GM12865 (cell line): Measurements from ENCODE around the gene NEDD4L.

Experiments
- DNase-seq: peaks from one replicate; pipeline ENCODE4 v3.0.0; 2010; ENCODE audit warnings: low read depth
- H3K4me3 ChIP-seq: 2 replicates; pipeline ENCODE4 v1.5.1; 2011; ENCODE audit warnings: mild to moderate bottlenecking, low read depth, low read length, control low read depth
- CTCF ChIP-seq: IDR thresholded peaks from 2 replicates; pipeline ENCODE4 v1.5.1; 2011; ENCODE audit warnings: low read length, control low read depth, low read depth, inconsistent platforms; ENCODE audit not compliant: insufficient read depth; ENCODE audit errors: missing control alignments

NEDD4L gene

DNA sequence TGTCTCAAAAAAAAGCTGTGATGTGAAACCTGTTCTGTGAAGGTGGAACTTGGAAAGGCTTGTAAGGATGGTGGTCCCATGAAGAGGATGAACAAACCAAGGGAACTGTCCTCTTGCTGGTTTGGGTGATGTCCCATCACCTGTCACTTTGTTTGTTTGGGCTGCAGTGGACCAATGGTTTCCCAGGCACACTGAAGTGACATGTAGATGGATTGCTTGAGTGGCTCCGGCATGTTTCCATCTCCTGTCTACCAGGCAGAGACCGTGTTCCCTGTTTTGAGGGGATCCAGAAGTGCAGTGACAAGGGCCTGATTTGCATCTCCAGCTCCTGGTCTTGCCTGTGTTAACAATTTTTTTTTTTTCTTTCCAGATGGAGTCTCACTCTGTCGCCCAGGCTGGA lies 8.9 kb downstream of the NEDD4L start:
- no peak for TF ChIP-seq CTCF
- DNase-seq: no peak
- no peak overlapping the region for H3K4me3 ChIP-seq

DNA sequence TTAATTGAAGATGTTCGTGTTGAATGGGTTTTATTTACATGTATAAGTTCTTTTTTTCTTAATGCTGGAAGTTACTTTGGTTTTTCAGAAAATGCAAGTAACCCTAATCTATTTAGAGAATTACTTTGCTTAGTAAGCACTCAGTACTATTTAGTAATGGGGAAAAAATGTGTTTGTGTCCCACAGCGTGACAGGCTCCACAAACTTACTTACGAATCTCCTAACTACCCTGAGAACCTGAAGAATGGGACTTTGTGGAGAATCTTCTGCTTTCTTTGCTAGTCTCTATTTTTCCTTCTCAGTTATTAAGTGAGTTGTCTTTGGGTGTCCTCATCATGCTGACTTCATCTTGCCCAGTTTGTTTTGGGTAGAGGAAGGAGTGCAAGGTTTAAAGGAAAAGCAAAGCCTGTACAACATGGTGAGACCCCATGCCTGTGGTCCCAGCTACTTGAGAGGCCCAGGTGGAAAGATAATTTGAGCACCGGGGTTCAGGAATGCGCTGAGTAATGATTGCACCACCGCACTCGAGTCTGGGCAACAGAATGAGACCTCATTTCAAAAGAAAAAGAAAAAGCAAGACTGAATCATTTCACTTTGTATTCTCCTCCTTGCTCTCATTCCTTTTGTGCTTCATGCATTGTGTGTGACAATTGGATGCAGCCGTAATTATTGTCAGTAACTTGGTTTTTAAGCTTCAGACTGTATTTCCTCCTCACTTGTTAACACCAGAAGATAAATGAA lies 10.2 kb downstream of the NEDD4L start:
- no peak for TF ChIP-seq CTCF
- no peak for DNase-seq

GRCh38 chr18:58055890-58056558 lies 12.0 kb downstream of the NEDD4L start:
- no peak overlapping the region for H3K4me3 ChIP-seq
- no peak for DNase-seq
- TF ChIP-seq CTCF: no peak

More for the DNA sequence above, 10.2 kb downstream of the NEDD4L start:
- no peak overlapping the region for H3K4me3 ChIP-seq

GRCh38 chr18:58056852-58057251 lies 12.8 kb downstream of the NEDD4L start:
- no peak for DNase-seq
- TF ChIP-seq CTCF: no peak
- no peak overlapping the region for H3K4me3 ChIP-seq

DNA sequence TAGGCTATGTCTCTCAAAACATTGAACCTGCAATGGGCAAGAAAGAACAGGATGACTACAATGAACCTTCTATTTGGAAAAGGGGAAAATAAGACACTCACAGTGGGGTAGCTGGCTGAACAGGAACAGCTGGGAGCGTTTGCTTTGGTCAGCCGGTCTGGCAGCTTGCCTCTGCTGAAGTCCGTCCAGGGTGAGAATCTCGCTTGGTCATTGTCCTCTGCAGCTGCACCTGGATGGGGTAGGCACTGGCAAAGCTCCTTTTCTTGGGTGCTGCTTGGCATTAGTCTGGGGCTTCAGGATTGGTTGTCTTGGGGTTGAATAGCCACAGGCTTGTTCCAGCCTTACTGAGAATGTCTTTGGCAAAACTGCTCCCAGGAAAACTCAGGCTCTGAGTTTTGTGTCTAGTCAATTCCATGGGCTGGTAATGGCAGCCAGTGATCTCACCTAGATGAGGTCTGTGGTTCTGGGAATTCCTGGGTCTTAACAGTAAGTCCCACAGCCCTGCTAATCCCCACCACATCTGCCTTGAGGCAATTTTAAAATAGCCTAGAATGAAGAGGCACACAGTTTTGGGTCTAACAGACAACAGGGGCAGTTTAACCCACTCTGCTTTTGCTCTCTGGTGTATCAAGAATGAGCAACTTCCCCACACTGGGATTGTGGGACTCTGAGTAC lies 13.4 kb downstream of the NEDD4L start:
- DNase-seq: no peak
- TF ChIP-seq CTCF: no peak
- H3K4me3 ChIP-seq: no peak overlapping the region

GRCh38 chr18:58058720-58059119 lies 14.7 kb downstream of the NEDD4L start:
- no peak overlapping the region for H3K4me3 ChIP-seq
- no peak for DNase-seq
- TF ChIP-seq CTCF: no peak
